ENCODE data around the gene ACSL6. TPM values are rescaled to one million over a fixed set of nuclear protein-coding genes. Genes with fewer than 3 reads are reported as not detected.

Gene ACSL6
- total and polyA plus RNA-seq, 4 donors: 27.9 to 103 (median 74.9) TPM

DNA sequence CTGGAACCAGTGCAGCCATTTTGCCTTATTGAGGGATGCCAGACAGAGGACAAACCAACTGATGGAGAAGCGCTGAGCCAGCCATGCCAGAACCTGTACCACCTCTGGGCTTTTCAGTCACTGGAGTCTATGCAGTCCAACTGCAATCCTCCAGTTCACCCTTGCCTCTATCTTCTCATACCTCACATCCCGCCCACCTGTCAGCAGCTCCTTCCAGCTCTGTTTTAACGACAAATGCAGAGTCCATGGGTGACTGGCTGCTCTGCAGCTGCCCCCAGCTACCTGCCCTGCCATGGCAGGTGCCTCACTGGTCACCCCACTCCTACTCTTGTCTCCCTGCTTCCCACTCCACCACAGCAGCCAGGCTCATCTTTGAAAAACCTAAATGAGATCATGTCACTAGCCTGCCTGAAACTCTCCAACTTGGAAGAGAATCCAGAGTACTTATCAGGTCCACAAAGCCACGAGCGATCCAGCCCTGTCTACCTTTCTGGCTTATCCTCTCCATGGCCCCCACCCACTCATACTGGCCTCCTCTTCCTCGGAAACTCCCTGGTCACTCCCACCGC lies 14.0 kb upstream of the ACSL6 start:
- no peak overlapping the region for H3K27ac ChIP-seq (ENCODE audit: low read depth, low read length)
- no peaks in the 10 kb centered on the region for H3K9me3 ChIP-seq (ENCODE audit: control insufficient read depth, insufficient read depth, low read length)
- no peaks in the 10 kb centered on the region for H3K36me3 ChIP-seq (ENCODE audit: control insufficient read depth, insufficient read depth, low read length)
- WGBS (ENCODE audit: insufficient coverage): 94% methylated on average over 7 of the region's 7 CpGs
- H3K4me3 ChIP-seq (ENCODE audit: low read depth, low read length): no peak overlapping the region
- H3K27me3 ChIP-seq (ENCODE audit: control insufficient read depth, insufficient read depth, low read length): no peaks in the 10 kb centered on the region
- peaks cover 3% of the 10 kb centered on the region for H3K4me1 ChIP-seq (ENCODE audit: control insufficient read depth, insufficient read depth, low read length)
- no peak for DNase-seq (ENCODE audit: low read depth in 4 of 6, low spot score in 6 of 6)

DNA sequence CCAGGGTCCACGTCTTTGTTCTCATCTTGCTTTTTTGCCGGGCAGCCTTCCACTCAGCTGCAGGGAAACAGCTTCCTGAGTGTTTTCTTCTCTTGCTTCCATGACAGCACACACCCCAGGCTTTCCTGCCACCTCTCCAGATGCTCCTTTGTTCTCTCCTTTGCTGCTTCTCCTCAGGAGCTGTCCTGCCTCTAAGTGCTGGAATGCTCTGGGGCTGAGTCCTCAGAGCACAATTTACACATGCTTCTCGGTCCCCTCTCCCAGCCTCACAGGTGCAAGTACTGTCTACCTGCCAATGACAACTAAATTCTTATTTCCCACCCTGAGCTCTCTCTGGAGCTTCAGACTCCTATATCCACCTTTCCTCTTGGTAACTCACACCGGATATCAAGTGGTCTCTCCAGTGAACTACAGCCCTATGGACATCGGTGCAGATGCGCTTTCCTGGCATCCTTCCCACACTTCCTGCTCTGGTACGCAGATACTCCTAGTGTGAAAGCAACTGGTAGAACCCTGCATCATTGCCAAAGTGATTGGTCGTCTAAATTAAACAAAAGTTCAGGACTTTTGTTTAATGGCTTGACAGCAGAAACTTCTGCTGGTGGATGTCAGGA lies 13.4 kb upstream of the ACSL6 start:
- H3K4me3 ChIP-seq (ENCODE audit: low read depth, low read length): no peak overlapping the region
- H3K36me3 ChIP-seq (ENCODE audit: control insufficient read depth, insufficient read depth, low read length): no peaks in the 10 kb centered on the region
- no peak overlapping the region for H3K27ac ChIP-seq (ENCODE audit: low read depth, low read length)
- no peak for DNase-seq (ENCODE audit: low read depth in 4 of 6, low spot score in 6 of 6)
- peaks cover 3% of the 10 kb centered on the region for H3K4me1 ChIP-seq (ENCODE audit: control insufficient read depth, insufficient read depth, low read length)
- 65% methylated on average over 6 of the region's 8 CpGs for WGBS (ENCODE audit: insufficient coverage)
- H3K27me3 ChIP-seq (ENCODE audit: control insufficient read depth, insufficient read depth, low read length): no peaks in the 10 kb centered on the region
- H3K9me3 ChIP-seq (ENCODE audit: control insufficient read depth, insufficient read depth, low read length): no peaks in the 10 kb centered on the region

DNA sequence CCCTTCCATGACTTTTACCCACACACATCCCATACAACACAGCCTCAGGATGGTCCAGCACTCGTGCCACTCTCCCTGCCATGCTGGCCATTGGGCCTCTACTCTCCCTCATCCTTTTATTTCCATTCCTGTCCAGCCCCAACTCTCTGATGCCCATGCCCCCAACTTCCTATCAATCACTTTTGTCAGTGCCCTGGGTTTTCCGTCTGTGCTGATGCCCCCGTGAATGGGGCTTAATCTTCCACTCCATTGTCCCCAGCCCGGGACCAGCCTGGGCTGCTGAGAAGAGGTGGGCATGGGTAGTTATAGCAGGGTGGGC lies 12.6 kb upstream of the ACSL6 start:
- no peak overlapping the region for H3K27ac ChIP-seq (ENCODE audit: low read depth, low read length)
- no peaks in the 10 kb centered on the region for H3K27me3 ChIP-seq (ENCODE audit: control insufficient read depth, insufficient read depth, low read length)
- H3K4me1 ChIP-seq (ENCODE audit: control insufficient read depth, insufficient read depth, low read length): peaks cover 3% of the 10 kb centered on the region
- H3K36me3 ChIP-seq (ENCODE audit: control insufficient read depth, insufficient read depth, low read length): no peaks in the 10 kb centered on the region
- no peak for DNase-seq (ENCODE audit: low read depth in 4 of 6, low spot score in 6 of 6)
- WGBS (ENCODE audit: insufficient coverage): 88% methylated on average over 1 of the region's 4 CpGs
- no peaks in the 10 kb centered on the region for H3K9me3 ChIP-seq (ENCODE audit: control insufficient read depth, insufficient read depth, low read length)
- no peak overlapping the region for H3K4me3 ChIP-seq (ENCODE audit: low read depth, low read length)

GRCh38 chr5:132023258-132024116 lies 12.0 kb upstream of the ACSL6 start:
- Histone ChIP-seq H3K4me3 (ENCODE audit: low read depth, low read length) (no peak overlapping the region), H3K27me3 (ENCODE audit: control insufficient read depth, insufficient read depth, low read length) (no peaks in the 10 kb centered on the region), H3K36me3 (ENCODE audit: control insufficient read depth, insufficient read depth, low read length) (no peaks in the 10 kb centered on the region), H3K4me1 (ENCODE audit: control insufficient read depth, insufficient read depth, low read length) (peaks cover 3% of the 10 kb centered on the region), H3K27ac (ENCODE audit: low read depth, low read length) (no peak overlapping the region), H3K9me3 (ENCODE audit: control insufficient read depth, insufficient read depth, low read length) (no peaks in the 10 kb centered on the region)
- 76% methylated on average over 5 of the region's 5 CpGs for WGBS (ENCODE audit: insufficient coverage)
- DNase-seq (ENCODE audit: low read depth in 4 of 6, low spot score in 6 of 6): no peak

DNA sequence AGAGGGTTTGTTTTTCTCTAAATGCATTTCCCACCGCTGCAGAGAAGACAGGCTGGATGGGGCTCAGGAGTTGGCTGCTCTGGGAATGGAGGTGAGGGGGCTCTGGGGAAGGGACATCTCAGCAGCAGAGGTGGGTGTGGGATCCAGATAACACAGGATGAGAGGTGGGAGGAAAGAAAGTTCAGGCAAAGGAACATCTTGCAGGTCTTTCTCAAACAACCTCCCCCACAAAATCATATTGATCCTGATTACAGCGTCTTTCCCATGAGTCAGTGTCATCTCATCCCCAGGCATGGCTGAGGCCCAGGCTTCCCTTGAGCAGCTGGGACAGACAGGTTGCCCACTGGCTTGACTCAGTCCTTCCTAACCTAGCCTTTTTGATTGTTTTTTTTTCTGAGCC lies 11.3 kb upstream of the ACSL6 start:
- Histone ChIP-seq H3K27ac (ENCODE audit: low read depth, low read length) (no peak overlapping the region), H3K4me1 (ENCODE audit: control insufficient read depth, insufficient read depth, low read length) (no peaks in the 10 kb centered on the region), H3K27me3 (ENCODE audit: control insufficient read depth, insufficient read depth, low read length) (no peaks in the 10 kb centered on the region), H3K9me3 (ENCODE audit: control insufficient read depth, insufficient read depth, low read length) (no peaks in the 10 kb centered on the region), H3K36me3 (ENCODE audit: control insufficient read depth, insufficient read depth, low read length) (no peaks in the 10 kb centered on the region), H3K4me3 (ENCODE audit: low read depth, low read length) (no peak overlapping the region)
- DNase-seq (ENCODE audit: low read depth in 4 of 6, low spot score in 6 of 6): no peak
- WGBS (ENCODE audit: insufficient coverage): 85% methylated on average over 2 of the region's 2 CpGs

- no peaks in the 10 kb centered on the region for H3K27me3 ChIP-seq (ENCODE audit: control insufficient read depth, insufficient read depth, low read length)
- H3K4me3 ChIP-seq (ENCODE audit: low read depth, low read length): no peak overlapping the region
- DNase-seq (ENCODE audit: low read depth in 4 of 6, low spot score in 6 of 6): no peak
- no peak overlapping the region for H3K27ac ChIP-seq (ENCODE audit: low read depth, low read length)
- no peaks in the 10 kb centered on the region for H3K9me3 ChIP-seq (ENCODE audit: control insufficient read depth, insufficient read depth, low read length)
- no peaks in the 10 kb centered on the region for H3K4me1 ChIP-seq (ENCODE audit: control insufficient read depth, insufficient read depth, low read length)
- no CpG with 5 or more reads among the region's 2 CpGs for WGBS (ENCODE audit: insufficient coverage)
- H3K36me3 ChIP-seq (ENCODE audit: control insufficient read depth, insufficient read depth, low read length): no peaks in the 10 kb centered on the region
Measured at GRCh38 chr5:132021654-132022053, 10.2 kb upstream of the ACSL6 start.

GRCh38 chr5:132020568-132021339 lies 9.3 kb upstream of the ACSL6 start:
- no peaks in the 10 kb centered on the region for H3K27me3 ChIP-seq (ENCODE audit: control insufficient read depth, insufficient read depth, low read length)
- DNase-seq (ENCODE audit: low read depth in 4 of 6, low spot score in 6 of 6): no peak
- H3K27ac ChIP-seq (ENCODE audit: low read depth, low read length): no peak overlapping the region
- WGBS (ENCODE audit: insufficient coverage): 88% methylated on average over 4 of the region's 6 CpGs
- H3K36me3 ChIP-seq (ENCODE audit: control insufficient read depth, insufficient read depth, low read length): no peaks in the 10 kb centered on the region
- H3K4me1 ChIP-seq (ENCODE audit: control insufficient read depth, insufficient read depth, low read length): no peaks in the 10 kb centered on the region
- no peak overlapping the region for H3K4me3 ChIP-seq (ENCODE audit: low read depth, low read length)
- H3K9me3 ChIP-seq (ENCODE audit: control insufficient read depth, insufficient read depth, low read length): no peaks in the 10 kb centered on the region

GRCh38 chr5:132019857-132020555 lies 8.5 kb upstream of the ACSL6 start:
- DNase-seq (ENCODE audit: low read depth in 4 of 6, low spot score in 6 of 6): no peak
- Histone ChIP-seq H3K9me3 (ENCODE audit: control insufficient read depth, insufficient read depth, low read length) (no peaks in the 10 kb centered on the region), H3K4me3 (ENCODE audit: low read depth, low read length) (no peak overlapping the region), H3K27ac (ENCODE audit: low read depth, low read length) (no peak overlapping the region), H3K36me3 (ENCODE audit: control insufficient read depth, insufficient read depth, low read length) (no peaks in the 10 kb centered on the region), H3K4me1 (ENCODE audit: control insufficient read depth, insufficient read depth, low read length) (no peaks in the 10 kb centered on the region), H3K27me3 (ENCODE audit: control insufficient read depth, insufficient read depth, low read length) (no peaks in the 10 kb centered on the region)
- 50% methylated on average over 1 of the region's 6 CpGs for WGBS (ENCODE audit: insufficient coverage)

GRCh38 chr5:132019337-132019736 lies 7.9 kb upstream of the ACSL6 start:
- Histone ChIP-seq H3K4me3 (ENCODE audit: low read depth, low read length) (no peak overlapping the region), H3K27ac (ENCODE audit: low read depth, low read length) (no peak overlapping the region), H3K27me3 (ENCODE audit: control insufficient read depth, insufficient read depth, low read length) (no peaks in the 10 kb centered on the region), H3K9me3 (ENCODE audit: control insufficient read depth, insufficient read depth, low read length) (no peaks in the 10 kb centered on the region), H3K4me1 (ENCODE audit: control insufficient read depth, insufficient read depth, low read length) (no peaks in the 10 kb centered on the region), H3K36me3 (ENCODE audit: control insufficient read depth, insufficient read depth, low read length) (no peaks in the 10 kb centered on the region)
- DNase-seq (ENCODE audit: low read depth in 4 of 6, low spot score in 6 of 6): no peak
